Pancreas (tissue), 10 donors: Measurements from ENCODE around the gene KDM2A. TPM values are rescaled to one million over a fixed set of nuclear protein-coding genes. Genes with fewer than 3 reads are reported as not detected.
"Not testable (repeated sequence)": the region's sequence is repeated elsewhere in the genome, so short reads cannot be mapped to it uniquely, and the experiment has no call there.

Experiments
- ATAC-seq, 4 donors: fragments of 200-7000 bp; cut with Tn5 transposase; one replicate each; pipeline versions ENCODE4 v1.8.0 to v1.9.1; 2020; ENCODE audit warnings: mild to moderate bottlenecking in 4 of 4, moderate library complexity in 4 of 4
- DNase-seq, 6 donors: peaks; one replicate each; pipeline ENCODE4 v3.0.0-alpha.2; 2020
- FAIRE-seq: peaks from 2 replicates; lab custom pipeline; 2012; peaks lifted over from hg19 to GRCh38; lab: Jason Lieb, UNC
- H3K27ac ChIP-seq, 4 donors: fragments of 200-600 bp; sonication (generic); 1 replicate in 3 of 4; 2 replicates in 1 of 4; pipeline versions ENCODE4 v1.5.0 to v1.8.0; 2020
- H3K27me3 ChIP-seq, 4 donors: fragments of 200-600 bp; one replicate each; pipeline ENCODE4 v1.8.0; 2021
- H3K36me3 ChIP-seq, 3 donors: fragments of 200-600 bp; sonication (generic) in 1 of 3; one replicate each; pipeline versions ENCODE4 v1.5.0 to v1.8.0; 2020 to 2021
- H3K4me1 ChIP-seq, 3 donors: fragments of 200-600 bp; one replicate each; pipeline ENCODE4 v1.8.0; 2021
- H3K4me3 ChIP-seq, 4 donors: fragments of 200-600 bp; sonication (generic) in 2 of 4; one replicate each; pipeline versions ENCODE4 v1.5.0 to v1.8.0; 2020 to 2021
- H3K9me3 ChIP-seq, 4 donors: fragments of 200-600 bp; one replicate each; pipeline ENCODE4 v1.8.0; 2021
- CTCF ChIP-seq, 4 donors: fragments of 200-600 bp; sonication (generic) in 3 of 4; IDR thresholded peaks; one replicate each; pipeline versions ENCODE4 v1.5.0 to v1.8.0; 2021; ENCODE audit warnings: antibody characterized with exemption in 4 of 4
- WGBS, 2 donors: extraction: QIAGEN DNeasy Blood & Tissue Kit; methylation state at CpG; one replicate each; pipeline ENCODE4 v1.1.7; 2013; 5-methylcytosine and 5-hydroxymethylcytosine counted together
- intact Hi-C, 3 donors: fragments of 100-400 bp; cut with DNase I; formaldehyde crosslinking; loops; one replicate each; pipeline versions ENCODE4 v1.11.1 to v1.14.2; 2022
- polyA plus RNA-seq, 2 donors: library from polyadenylated mRNA; stranded (reverse); fragments of 200-250 nt; gene quantifications; one replicate each; pipeline ENCODE4 v1.2.3, GENCODE V29; 2013
- total RNA-seq, 6 donors: library from RNA; stranded (reverse); fragmentation: NEBNext Ultra II Directional in 4 of 6; extraction: Animal tissue kit (Norgen Biotek cat#: 25700) in 4 of 6; gene quantifications; one replicate each; pipeline versions ENCODE4 v1.2.1 to v1.2.4, GENCODE V29; 2021 to 2023
- donor health status: healthy with polysubstance abuse.
- donor health status: DM: no; HTN: no; CAD: no; lungs with moderate emphysema.
- donor health status: DM: no; HTN: no; CAD: no.
- donor health status: control.
- donor health status: control.
- donor health status: Bipolar disorder and iron deficiency.
- donor health status: DM: yes; HTN: yes; CAD: no.
- donor health status: DM: no; HTN: no; CAD: no.
- donor health status: DM: no; HTN: no; CAD: no.
- donor health status: DM: yes; HTN: yes; CAD: no.

KDM2A gene
- total and polyA plus RNA-seq, 8 donors: 17.2 to 39.1 (median 22.5) TPM

GRCh38 chr11:67179892-67180490, 60.9 kb downstream of the KDM2A start:
- H3K4me1 ChIP-seq: no peaks in the 10 kb centered on the region
- TF ChIP-seq CTCF (IDR thresholded peaks at IDR 0.05): no peak

GRCh38 chr11:67194096-67194495, 75.0 kb downstream of the KDM2A start:
- H3K4me1 ChIP-seq: no peaks in the 10 kb centered on the region
- ATAC-seq: no peak
- intact Hi-C loops: no loop called here
- no peak overlapping the region for H3K27ac ChIP-seq
- no peak for DNase-seq
- no peak for TF ChIP-seq CTCF (IDR thresholded peaks at IDR 0.05)
- no peak overlapping the region for H3K4me3 ChIP-seq
- no peak for FAIRE-seq
- no peaks in the 10 kb centered on the region for H3K36me3 ChIP-seq
- 87 to 90% methylated on average over 2 of the region's 2 CpGs for WGBS, 2 donors
- H3K9me3 ChIP-seq: no peaks in the 10 kb centered on the region
- no peaks in the 10 kb centered on the region for H3K27me3 ChIP-seq

More at GRCh38 chr11:67179892-67180490, 60.9 kb downstream of the KDM2A start:
- Histone ChIP-seq H3K9me3 (no peaks in the 10 kb centered on the region), H3K27ac (no peak overlapping the region), H3K36me3 (peaks cover 0 to 19% (median 3%) of the 10 kb centered on the region in 3 donors), H3K27me3 (no peaks in the 10 kb centered on the region), H3K4me3 (no peak overlapping the region)
- WGBS, 2 donors: 93 to 94% methylated on average over 5 of the region's 5 CpGs
- DNase-seq: no peak
- no peak for ATAC-seq
- no peak for FAIRE-seq
- intact Hi-C loops: no loop called here

GRCh38 chr11:67195971-67196456, 77.0 kb downstream of the KDM2A start:
- 90 to 94% methylated on average over 6 of the region's 6 CpGs for WGBS, 2 donors
- no peak overlapping the region for H3K27ac ChIP-seq
- H3K4me3 ChIP-seq: no peak overlapping the region
- intact Hi-C loops: no loop called here
- DNase-seq: no peak
- no peaks in the 10 kb centered on the region for H3K9me3 ChIP-seq
- no peaks in the 10 kb centered on the region for H3K27me3 ChIP-seq
- no peaks in the 10 kb centered on the region for H3K4me1 ChIP-seq
- no peak for FAIRE-seq
- H3K36me3 ChIP-seq: no peaks in the 10 kb centered on the region
- ATAC-seq: no peak
- TF ChIP-seq CTCF (IDR thresholded peaks at IDR 0.05): no peak

GRCh38 chr11:67197606-67198005, 78.5 kb downstream of the KDM2A start:
- no peak for ATAC-seq
- H3K9me3 ChIP-seq: no peaks in the 10 kb centered on the region
- no peak for TF ChIP-seq CTCF (IDR thresholded peaks at IDR 0.05)
- H3K36me3 ChIP-seq: no peaks in the 10 kb centered on the region
- no peak overlapping the region for H3K4me3 ChIP-seq
- H3K4me1 ChIP-seq: no peaks in the 10 kb centered on the region
- FAIRE-seq: no peak
- no peak for DNase-seq
- no peak overlapping the region for H3K27ac ChIP-seq
- intact Hi-C loops: no loop called here
- no peaks in the 10 kb centered on the region for H3K27me3 ChIP-seq
- 86 to 93% methylated on average over 1 of the region's 1 CpG for WGBS, 2 donors

- DNase-seq, FAIRE-seq, ATAC-seq, H3K4me3 ChIP-seq, intact Hi-C loops, H3K36me3 ChIP-seq, H3K9me3 ChIP-seq, H3K27ac ChIP-seq, H3K27me3 ChIP-seq, H3K4me1 ChIP-seq: not testable (repeated sequence)
- 91 to 94% methylated on average over 3 of the region's 3 CpGs for WGBS, 2 donors
Observed at GRCh38 chr11:67198781-67199180, 79.7 kb downstream of the KDM2A start.
